DND-41 (cell line): ENCODE data around the gene TTR.

Experiments
- ATAC-seq: fragments of 200-7000 bp; cut with Tn5 transposase; 3 replicates; pipeline ENCODE4 v1.9.1; 2021; ENCODE audit warnings: low read depth; ENCODE audit not compliant: insufficient read depth
- DNase-seq: peaks from one replicate; pipeline ENCODE4 v3.0.0-alpha.2; 2020
- H2AFZ ChIP-seq: 2 replicates; pipeline ENCODE4 v1.6.0; 2012; ENCODE audit warnings: low read depth, low read length
- H3K27ac ChIP-seq: 2 replicates; pipeline ENCODE4 v1.5.1; 2012; ENCODE audit warnings: low read length, inconsistent platforms
- H3K27me3 ChIP-seq: fragments of 200-600 bp; sonication (generic); 2 replicates; pipeline ENCODE4 v1.6.0; 2012; ENCODE audit warnings: low read length, mild to moderate bottlenecking, inconsistent platforms; ENCODE audit not compliant: insufficient read depth, poor library complexity
- H3K36me3 ChIP-seq: 2 replicates; pipeline ENCODE4 v1.5.1; 2012; ENCODE audit warnings: low read length, inconsistent platforms; ENCODE audit not compliant: insufficient read depth
- H3K4me1 ChIP-seq: 2 replicates; pipeline ENCODE4 v1.5.1; 2012; ENCODE audit warnings: mild to moderate bottlenecking, low read length; ENCODE audit not compliant: insufficient read depth
- H3K4me2 ChIP-seq: 2 replicates; pipeline ENCODE4 v1.6.0; 2012; ENCODE audit warnings: mild to moderate bottlenecking, moderate library complexity, low read length, inconsistent platforms; ENCODE audit not compliant: insufficient read depth
- H3K4me3 ChIP-seq, 2 experiments: fragments of 200-600 bp in 1 of 2; shearing (Covaris generic) in 1 of 2; 2 replicates each; pipeline ENCODE4 v1.5.1; 2012 to 2016; ENCODE audit warnings: inconsistent platforms in 2 of 2, low read length in 2 of 2, mild to moderate bottlenecking in 2 of 2, low read depth in 1 of 2, moderate library complexity in 1 of 2
- H3K79me2 ChIP-seq: 2 replicates; pipeline ENCODE4 v1.6.0; 2012; ENCODE audit warnings: low read length, inconsistent platforms; ENCODE audit not compliant: insufficient read depth
- H3K9ac ChIP-seq: 2 replicates; pipeline ENCODE4 v1.6.0; 2012; ENCODE audit warnings: low read depth, mild to moderate bottlenecking, inconsistent platforms, low read length, moderate library complexity
- H3K9me3 ChIP-seq: 2 replicates; pipeline ENCODE4 v1.5.1; 2012; ENCODE audit warnings: low read length, moderate library complexity, mild to moderate bottlenecking, inconsistent platforms; ENCODE audit not compliant: insufficient read depth, severe bottlenecking
- H4K20me1 ChIP-seq: 2 replicates; pipeline ENCODE4 v1.6.0; 2012; ENCODE audit warnings: low read length; ENCODE audit not compliant: insufficient read depth
- EZH2 ChIP-seq: IDR thresholded peaks from 3 replicates; pipeline ENCODE4 v1.6.1; 2012; ENCODE audit warnings: borderline replicate concordance, low read depth, mild to moderate bottlenecking, moderate library complexity, low read length, inconsistent platforms; ENCODE audit not compliant: severe bottlenecking
- TF ChIP-seq, protein P1 (sequence below): IDR thresholded peaks from 2 replicates; pipeline ENCODE4 v1.5.1; 2012; ENCODE audit warnings: borderline replicate concordance, low read length, moderate library complexity, mild to moderate bottlenecking; ENCODE audit not compliant: poor library complexity, severe bottlenecking; ENCODE audit errors: extremely low read depth

Gene TTR

DNA sequence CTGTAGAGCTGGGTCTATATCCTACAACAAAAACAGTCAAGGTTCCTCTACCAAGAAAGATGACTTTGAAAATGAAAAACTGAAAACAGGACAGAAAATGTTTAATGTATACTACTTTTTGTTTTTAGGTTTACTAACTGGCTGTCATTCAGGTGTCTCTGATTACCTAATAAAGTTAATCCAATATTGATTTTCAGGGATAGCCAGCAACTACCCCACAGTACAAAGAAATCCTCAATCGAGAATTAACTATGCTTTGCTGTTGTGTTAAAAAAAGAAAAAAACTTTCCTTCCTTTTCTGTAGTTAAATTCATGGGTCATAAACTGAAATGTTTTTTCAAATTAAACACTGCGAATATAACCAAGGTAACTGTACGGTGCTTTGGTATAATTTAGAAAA lies 45.8 kb downstream of the TTR start:
- H3K4me1 ChIP-seq: no peaks in the 10 kb centered on the region
- no peak for DNase-seq
- H3K4me3 ChIP-seq: no peak overlapping the region
- no peak overlapping the region for H2AFZ ChIP-seq
- H3K79me2 ChIP-seq: no peaks in the 10 kb centered on the region; the same call in 1 of the 2 replicates
- no peak for ATAC-seq
- H3K36me3 ChIP-seq: peaks cover 29% of the 10 kb centered on the region; the same call in 1 of the 2 replicates
- H3K27me3 ChIP-seq: no peaks in the 10 kb centered on the region
- no peak overlapping the region for H3K9ac ChIP-seq
- no peak overlapping the region for H3K27ac ChIP-seq
- H3K9me3 ChIP-seq: no peaks in the 10 kb centered on the region
- TF ChIP-seq EZH2: no peak
- TF ChIP-seq, protein P1, sequence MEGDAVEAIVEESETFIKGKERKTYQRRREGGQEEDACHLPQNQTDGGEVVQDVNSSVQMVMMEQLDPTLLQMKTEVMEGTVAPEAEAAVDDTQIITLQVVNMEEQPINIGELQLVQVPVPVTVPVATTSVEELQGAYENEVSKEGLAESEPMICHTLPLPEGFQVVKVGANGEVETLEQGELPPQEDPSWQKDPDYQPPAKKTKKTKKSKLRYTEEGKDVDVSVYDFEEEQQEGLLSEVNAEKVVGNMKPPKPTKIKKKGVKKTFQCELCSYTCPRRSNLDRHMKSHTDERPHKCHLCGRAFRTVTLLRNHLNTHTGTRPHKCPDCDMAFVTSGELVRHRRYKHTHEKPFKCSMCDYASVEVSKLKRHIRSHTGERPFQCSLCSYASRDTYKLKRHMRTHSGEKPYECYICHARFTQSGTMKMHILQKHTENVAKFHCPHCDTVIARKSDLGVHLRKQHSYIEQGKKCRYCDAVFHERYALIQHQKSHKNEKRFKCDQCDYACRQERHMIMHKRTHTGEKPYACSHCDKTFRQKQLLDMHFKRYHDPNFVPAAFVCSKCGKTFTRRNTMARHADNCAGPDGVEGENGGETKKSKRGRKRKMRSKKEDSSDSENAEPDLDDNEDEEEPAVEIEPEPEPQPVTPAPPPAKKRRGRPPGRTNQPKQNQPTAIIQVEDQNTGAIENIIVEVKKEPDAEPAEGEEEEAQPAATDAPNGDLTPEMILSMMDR: no peak
- no peaks in the 10 kb centered on the region for H4K20me1 ChIP-seq
- H3K4me2 ChIP-seq: no peak overlapping the region

- no peak overlapping the region for H3K27ac ChIP-seq
- ATAC-seq: no peak
Measured at GRCh38 chr18:31643003-31643402, 51.3 kb downstream of the TTR start.

DNA sequence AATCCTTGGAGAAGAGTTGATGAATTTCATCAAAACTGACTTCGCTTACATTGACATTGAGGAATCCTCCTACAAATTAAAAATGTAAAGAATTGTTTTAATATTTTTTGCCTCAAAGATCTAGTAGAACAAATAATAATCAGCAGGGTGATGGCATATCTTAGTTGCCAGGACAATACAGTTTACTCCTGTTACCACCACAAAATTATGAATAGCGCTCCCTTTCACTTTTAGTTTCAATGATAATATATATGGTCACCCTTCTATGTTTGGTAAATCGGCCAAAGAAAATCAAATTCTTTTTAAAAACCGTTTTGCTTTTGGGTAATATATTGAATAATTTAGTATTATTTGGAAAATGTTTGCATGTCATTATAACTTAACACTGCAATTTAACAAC lies 53.7 kb downstream of the TTR start:
- Histone ChIP-seq H3K4me2 (no peak overlapping the region), H2AFZ (no peak overlapping the region), H3K9me3 (no peaks in the 10 kb centered on the region), H3K27me3 (no peaks in the 10 kb centered on the region), H4K20me1 (peaks cover 3% of the 10 kb centered on the region; the same call in 1 of the 2 replicates), H3K4me1 (no peaks in the 10 kb centered on the region), H3K9ac (no peak overlapping the region), H3K4me3 (no peak overlapping the region), H3K79me2 (no peaks in the 10 kb centered on the region; the same call in 1 of the 2 replicates), H3K36me3 (peaks cover 11% of the 10 kb centered on the region; the same call in 1 of the 2 replicates), H3K27ac (no peak overlapping the region)
- no peak for TF ChIP-seq EZH2
- TF ChIP-seq, protein P1: no peak
- DNase-seq: no peak
- ATAC-seq: no peak

More at GRCh38 chr18:31643003-31643402, 51.3 kb downstream of the TTR start:
- DNase-seq: no peak
- H3K36me3 ChIP-seq: peaks cover 22% of the 10 kb centered on the region; the same call in 1 of the 2 replicates
- H3K79me2 ChIP-seq: no peaks in the 10 kb centered on the region; the same call in 1 of the 2 replicates
- no peak overlapping the region for H3K4me2 ChIP-seq
- no peak for TF ChIP-seq EZH2
- TF ChIP-seq, protein P1: no peak
- H2AFZ ChIP-seq: no peak overlapping the region
- no peaks in the 10 kb centered on the region for H3K27me3 ChIP-seq
- no peaks in the 10 kb centered on the region for H3K4me1 ChIP-seq
- H3K9me3 ChIP-seq: no peaks in the 10 kb centered on the region
- no peak overlapping the region for H3K9ac ChIP-seq
- H3K4me3 ChIP-seq: no peak overlapping the region
- H4K20me1 ChIP-seq: no peaks in the 10 kb centered on the region
